GM12892 (cell line): Measurements from ENCODE around the gene VPS4A.

Source experiments
- POLR2A ChIP-seq: IDR thresholded peaks from 2 replicates; pipeline ENCODE4 v1.6.1; 2011; ENCODE audit warnings: low read depth, low read length, control low read depth
- POLR2AphosphoS5 ChIP-seq: IDR thresholded peaks from 2 replicates; pipeline ENCODE4 v1.6.1; 2011; ENCODE audit warnings: low read depth, low read length, control low read depth

DNA sequence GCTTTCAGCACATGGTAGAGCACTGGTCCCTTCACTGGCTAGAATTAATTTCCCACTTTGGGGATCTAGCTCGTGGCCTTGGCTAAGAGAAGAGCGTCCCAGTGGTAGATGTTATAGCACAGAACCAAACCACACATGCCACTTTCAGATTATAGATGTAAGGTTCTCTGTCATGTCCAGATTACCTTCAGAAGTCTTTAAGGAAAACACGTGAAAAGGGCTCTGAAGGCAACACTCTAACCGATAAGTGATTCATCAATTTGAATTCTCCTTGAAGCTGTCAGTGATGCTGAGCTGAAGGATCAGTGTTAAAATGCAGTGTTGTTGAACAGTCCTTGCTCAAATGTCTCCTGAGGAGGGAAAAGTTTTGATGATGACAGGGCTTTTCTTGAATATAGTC lies 43.5 kb upstream of the VPS4A start:
- TF ChIP-seq POLR2AphosphoS5 (no peak), POLR2A (no peak)
